H9 (cell line): ENCODE data around the gene COL18A1. TPM values are rescaled to one million over a fixed set of nuclear protein-coding genes. Genes with fewer than 3 reads are reported as not detected.

Source experiments
- DNase-seq: peaks from one replicate; pipeline ENCODE4 v3.0.0-alpha.2; 2017
- H2AFZ ChIP-seq: one replicate; pipeline ENCODE4 v1.6.1; 2013; ENCODE audit warnings: mild to moderate bottlenecking, low read length, control low read depth, moderate library complexity
- H2AK5ac ChIP-seq: 2 replicates; pipeline ENCODE4 v1.6.1; 2013; ENCODE audit warnings: low read length, control low read depth, mixed read lengths; ENCODE audit not compliant: insufficient read length
- H2BK120ac ChIP-seq: one replicate; pipeline ENCODE4 v1.6.1; 2013; ENCODE audit warnings: low read depth, mild to moderate bottlenecking, low read length, control low read depth, inconsistent platforms; ENCODE audit not compliant: poor library complexity, severe bottlenecking
- H2BK12ac ChIP-seq: 2 replicates; pipeline ENCODE4 v1.6.1; 2013; ENCODE audit warnings: low read length, control low read depth, mixed read lengths, low read depth; ENCODE audit not compliant: insufficient read length
- H2BK15ac ChIP-seq: 2 replicates; pipeline ENCODE4 v1.6.1; 2013; ENCODE audit warnings: low read depth, low read length, control low read depth
- H2BK20ac ChIP-seq: one replicate; pipeline ENCODE4 v1.6.1; 2013; ENCODE audit warnings: low read depth, mild to moderate bottlenecking, low read length, control low read depth, inconsistent platforms; ENCODE audit not compliant: poor library complexity, severe bottlenecking
- H2BK5ac ChIP-seq: 2 replicates; pipeline ENCODE4 v1.6.1; 2013; ENCODE audit warnings: low read length, control low read depth, mixed read lengths; ENCODE audit not compliant: insufficient read length
- H3K14ac ChIP-seq: 2 replicates; pipeline ENCODE4 v1.6.1; 2013; ENCODE audit warnings: low read length, control low read depth; ENCODE audit not compliant: insufficient read depth
- H3K18ac ChIP-seq: 2 replicates; pipeline ENCODE4 v1.6.1; 2013; ENCODE audit warnings: low read depth, mild to moderate bottlenecking, mixed read lengths, low read length, control low read depth; ENCODE audit not compliant: insufficient read length
- H3K23ac ChIP-seq: 2 replicates; pipeline ENCODE4 v1.6.1; 2013; ENCODE audit warnings: low read length, control low read depth, mixed read lengths, low read depth; ENCODE audit not compliant: insufficient read length
- H3K23me2 ChIP-seq: 2 replicates; pipeline ENCODE4 v1.6.1; 2013; ENCODE audit warnings: low read depth, mild to moderate bottlenecking, mixed read lengths, low read length, control low read depth; ENCODE audit not compliant: insufficient read length, poor library complexity, severe bottlenecking
- H3K27ac ChIP-seq: 2 replicates; pipeline ENCODE4 v1.5.1; 2013; ENCODE audit warnings: low read length, control low read depth, mixed read lengths, low read depth; ENCODE audit not compliant: insufficient read length
- H3K27me3 ChIP-seq: 2 replicates; pipeline ENCODE4 v1.6.1; 2013; ENCODE audit warnings: low read length, control low read depth, inconsistent platforms; ENCODE audit not compliant: insufficient read depth
- H3K4ac ChIP-seq: 2 replicates; pipeline ENCODE4 v1.6.1; 2013; ENCODE audit warnings: low read depth, mild to moderate bottlenecking, control low read depth, inconsistent platforms, low read length, moderate library complexity
- H3K4me1 ChIP-seq: 2 replicates; pipeline ENCODE4 v1.6.1; 2013; ENCODE audit warnings: low read length, control low read depth, inconsistent platforms; ENCODE audit not compliant: insufficient read depth
- H3K4me2 ChIP-seq: 2 replicates; pipeline ENCODE4 v1.6.1; 2013; ENCODE audit warnings: low read length, control low read depth, mixed read lengths; ENCODE audit not compliant: insufficient read length, insufficient read depth
- H3K56ac ChIP-seq: 2 replicates; pipeline ENCODE4 v1.6.1; 2013; ENCODE audit warnings: low read depth, mild to moderate bottlenecking, mixed read lengths, low read length, control low read depth; ENCODE audit not compliant: insufficient read length
- H3K79me1 ChIP-seq: 2 replicates; pipeline ENCODE4 v1.6.1; 2013; ENCODE audit warnings: low read depth, mild to moderate bottlenecking, moderate library complexity, low read length, control low read depth, inconsistent platforms; ENCODE audit not compliant: insufficient read depth, poor library complexity, severe bottlenecking
- H3K79me2 ChIP-seq: 2 replicates; pipeline ENCODE4 v1.6.1; 2013; ENCODE audit warnings: low read length, control low read depth, inconsistent platforms; ENCODE audit not compliant: insufficient read depth
- H3K9ac ChIP-seq: 2 replicates; pipeline ENCODE4 v1.6.1; 2013; ENCODE audit warnings: low read length, control low read depth, mixed read lengths; ENCODE audit not compliant: insufficient read length; ENCODE audit errors: extremely low read depth
- H3K9me3 ChIP-seq: one replicate; pipeline ENCODE4 v1.6.1; 2013; ENCODE audit warnings: low read depth, low read length, inconsistent platforms; ENCODE audit not compliant: control insufficient read depth
- H3T11ph ChIP-seq: one replicate; pipeline ENCODE4 v1.6.1; 2013; ENCODE audit warnings: mild to moderate bottlenecking, low read length, control low read depth, inconsistent platforms
- H4K20me1 ChIP-seq: one replicate; pipeline ENCODE4 v1.6.1; 2013; ENCODE audit not compliant: control insufficient read depth, insufficient read length, insufficient read depth
- H4K5ac ChIP-seq: 2 replicates; pipeline ENCODE4 v1.6.1; 2013; ENCODE audit warnings: low read depth, mild to moderate bottlenecking, mixed read lengths, low read length, control low read depth; ENCODE audit not compliant: insufficient read length
- H4K8ac ChIP-seq: replicated peaks from 2 replicates; pipeline ENCODE4 v1.6.1; 2013; ENCODE audit warnings: low read length, control low read depth, mixed read lengths, low read depth; ENCODE audit not compliant: insufficient read length
- H4K91ac ChIP-seq: 2 replicates; pipeline ENCODE4 v1.6.1; 2013; ENCODE audit warnings: low read depth, mild to moderate bottlenecking, moderate library complexity, mixed read lengths, low read length, control low read depth; ENCODE audit not compliant: insufficient read length
- H3K27ac Mint-ChIP-seq, 3 experiments: 2 replicates in 2 of 3; 3 replicates in 1 of 3; pipeline ENCODE4 v1.8.0; 2020 to 2021; ENCODE audit warnings: mixed read lengths in 3 of 3, mild to moderate bottlenecking in 1 of 3, moderate library complexity in 1 of 3
- H3K27me3 Mint-ChIP-seq: 2 replicates; pipeline ENCODE4 v1.8.0; 2021; ENCODE audit warnings: low read depth, mild to moderate bottlenecking, moderate library complexity, mixed read lengths
- H3K36me3 Mint-ChIP-seq, 3 experiments: 2 replicates in 2 of 3; 3 replicates in 1 of 3; pipeline ENCODE4 v1.8.0; 2020 to 2021; ENCODE audit warnings: low read depth in 3 of 3, mixed read lengths in 3 of 3; ENCODE audit not compliant: insufficient read depth in 1 of 3
- H3K4me1 Mint-ChIP-seq, 2 experiments: 2 replicates each; pipeline ENCODE4 v1.8.0; 2020; ENCODE audit warnings: mixed read lengths in 2 of 2
- H3K4me3 Mint-ChIP-seq, 2 experiments: 2 replicates in 1 of 2; 3 replicates in 1 of 2; pipeline ENCODE4 v1.8.0; 2020 to 2021; ENCODE audit warnings: mild to moderate bottlenecking in 2 of 2, mixed read lengths in 2 of 2, moderate library complexity in 1 of 2
- H3K9me3 Mint-ChIP-seq, 2 experiments: 2 replicates in 1 of 2; 3 replicates in 1 of 2; pipeline ENCODE4 v1.8.0; 2020; ENCODE audit warnings: mild to moderate bottlenecking in 2 of 2, mixed read lengths in 2 of 2, moderate library complexity in 1 of 2
- WGBS: extraction: QIAGEN DNeasy Blood & Tissue Kit; methylation state at CpG from one replicate; pipeline ENCODE4 v1.1.7; 2013; ENCODE audit warnings: missing lambda C conversion rate, low lambda C conversion rate, mixed read lengths; ENCODE audit not compliant: insufficient read length; ENCODE audit errors: extremely low coverage; 5-methylcytosine and 5-hydroxymethylcytosine counted together
- total RNA-seq: library from RNA; stranded (reverse); gene quantifications from 2 replicates; pipeline ENCODE4 v1.2.1, GENCODE V29; 2021
- TF ChIP-seq, protein P1 (sequence below): fragments of 200-600 bp; sonication (generic); conservative IDR thresholded peaks from 3 replicates; pipeline ENCODE4 v1.8.0; 2021; ENCODE audit warnings: antibody characterized with exemption, mild to moderate bottlenecking

COL18A1 gene
- total RNA-seq, 1 experiment from 2014 or later, result 232 TPM

- WGBS, result no CpG with 5 or more reads among the region's 29 CpGs
- Histone ChIP-seq H2AK5ac (no peak overlapping the region), H3K9ac (no peak overlapping the region), H3K18ac (no peak overlapping the region), H4K8ac (no peak overlapping the region), H2BK5ac (no peak overlapping the region), H3K79me1 (no peaks in the 10 kb centered on the region), H3T11ph (no peak overlapping the region), H3K14ac (no peak overlapping the region), H2BK20ac (no peak overlapping the region), H2AFZ (no peak overlapping the region), H3K23me2 (no peaks in the 10 kb centered on the region), H2BK12ac (no peak overlapping the region), H3K27ac (no peak overlapping the region), H3K79me2 (no peaks in the 10 kb centered on the region), H3K4ac (no peak overlapping the region), H2BK15ac (no peak overlapping the region), H4K20me1 (no peaks in the 10 kb centered on the region), H2BK120ac (no peak overlapping the region), H4K91ac (no peak overlapping the region), H3K4me2 (no peak overlapping the region), H3K9me3 (no peaks in the 10 kb centered on the region), H3K4me1 (no peaks in the 10 kb centered on the region), H3K56ac (no peak overlapping the region), H4K5ac (no peak overlapping the region), H3K27me3 (no peaks in the 10 kb centered on the region), H3K23ac (no peak overlapping the region)
- Mint-ChIP-seq H3K9me3 (no peaks in the 10 kb centered on the region), H3K4me1 (peaks cover 14 to 18% of the 10 kb centered on the region in 2 experiments), H3K27me3 (no peaks in the 10 kb centered on the region), H3K27ac (no peak overlapping the region), H3K4me3 (no peak overlapping the region), H3K36me3 (peaks cover 8 to 44% (median 25%) of the 10 kb centered on the region in 3 experiments; a peak in 6 of 7 replicates)
- TF ChIP-seq, protein P1, sequence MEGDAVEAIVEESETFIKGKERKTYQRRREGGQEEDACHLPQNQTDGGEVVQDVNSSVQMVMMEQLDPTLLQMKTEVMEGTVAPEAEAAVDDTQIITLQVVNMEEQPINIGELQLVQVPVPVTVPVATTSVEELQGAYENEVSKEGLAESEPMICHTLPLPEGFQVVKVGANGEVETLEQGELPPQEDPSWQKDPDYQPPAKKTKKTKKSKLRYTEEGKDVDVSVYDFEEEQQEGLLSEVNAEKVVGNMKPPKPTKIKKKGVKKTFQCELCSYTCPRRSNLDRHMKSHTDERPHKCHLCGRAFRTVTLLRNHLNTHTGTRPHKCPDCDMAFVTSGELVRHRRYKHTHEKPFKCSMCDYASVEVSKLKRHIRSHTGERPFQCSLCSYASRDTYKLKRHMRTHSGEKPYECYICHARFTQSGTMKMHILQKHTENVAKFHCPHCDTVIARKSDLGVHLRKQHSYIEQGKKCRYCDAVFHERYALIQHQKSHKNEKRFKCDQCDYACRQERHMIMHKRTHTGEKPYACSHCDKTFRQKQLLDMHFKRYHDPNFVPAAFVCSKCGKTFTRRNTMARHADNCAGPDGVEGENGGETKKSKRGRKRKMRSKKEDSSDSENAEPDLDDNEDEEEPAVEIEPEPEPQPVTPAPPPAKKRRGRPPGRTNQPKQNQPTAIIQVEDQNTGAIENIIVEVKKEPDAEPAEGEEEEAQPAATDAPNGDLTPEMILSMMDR, result no peak
- no peak for DNase-seq
These were observed 85.2 kb downstream of the COL18A1 start for GRCh38 chr21:45490049-45490731.
